HepG2 (cell line): ENCODE measurements around the gene THRAP3. TPM values are rescaled to one million over a fixed set of nuclear protein-coding genes. Genes with fewer than 3 reads are reported as not detected.

Source experiments
- CENPT ChIP-seq: sonication (generic); formaldehyde crosslinking; IDR thresholded peaks from 2 replicates; pipeline ENCODE4 v1.8.0; 2022; ENCODE audit warnings: low read depth, mild to moderate bottlenecking, moderate library complexity, missing genetic modification reagents
- ELF4 ChIP-seq: sonication (generic); formaldehyde crosslinking; IDR thresholded peaks from 2 replicates; pipeline ENCODE4 v1.5.0; 2020; ENCODE audit warnings: missing genetic modification reagents, mild to moderate bottlenecking, moderate library complexity, borderline replicate concordance
- GABPA ChIP-seq, 2 experiments: IDR thresholded peaks; 2 replicates each; pipeline ENCODE4 v1.6.1; 2011 to 2016; ENCODE audit warnings: low read depth in 2 of 2, low read length in 1 of 2, missing biosample characterization in 1 of 2, missing genetic modification characterization in 1 of 2
- GATAD2A ChIP-seq: IDR thresholded peaks from 2 replicates; pipeline ENCODE4 v1.6.1; 2016
- LCORL ChIP-seq, 2 experiments: fragments of 450-650 bp in 1 of 2; sonication (generic) in 1 of 2; formaldehyde crosslinking in 1 of 2; IDR thresholded peaks; 2 replicates each; pipeline versions ENCODE4 v1.5.0 to v1.6.1; 2017 to 2020; ENCODE audit warnings: antibody characterized with exemption in 1 of 2, missing genetic modification reagents in 1 of 2
- SIX1 ChIP-seq: sonication (generic); formaldehyde crosslinking; IDR thresholded peaks from 2 replicates; pipeline ENCODE4 v1.4.0; 2020; ENCODE audit warnings: missing genetic modification reagents, borderline replicate concordance
- SNAPC5 ChIP-seq: sonication (generic); formaldehyde crosslinking; IDR thresholded peaks from 2 replicates; pipeline ENCODE4 v1.8.1; 2023; ENCODE audit warnings: mild to moderate bottlenecking, missing genetic modification reagents, borderline replicate concordance
- TBX3 ChIP-seq: fragments of 450-650 bp; IDR thresholded peaks from 2 replicates; pipeline ENCODE4 v1.6.1; 2017; ENCODE audit warnings: antibody characterized with exemption, mild to moderate bottlenecking, inconsistent platforms, borderline replicate concordance
- TCF7 ChIP-seq: sonication (generic); IDR thresholded peaks from 2 replicates; pipeline ENCODE4 v1.6.1; 2016; ENCODE audit warnings: antibody characterized with exemption, low read depth
- THRA ChIP-seq: sonication (generic); formaldehyde crosslinking; IDR thresholded peaks from 2 replicates; pipeline ENCODE4 v1.4.0; 2020; ENCODE audit warnings: missing genetic modification reagents, borderline replicate concordance
- TSC22D2 ChIP-seq: sonication (generic); formaldehyde crosslinking; IDR thresholded peaks from 2 replicates; pipeline ENCODE4 v1.5.1; 2020; ENCODE audit warnings: missing genetic modification reagents, mild to moderate bottlenecking, borderline replicate concordance
- ZBTB37 ChIP-seq: sonication (generic); formaldehyde crosslinking; IDR thresholded peaks from 2 replicates; pipeline ENCODE4 v1.4.0; 2020; ENCODE audit warnings: mild to moderate bottlenecking, missing genetic modification reagents
- ZNF232 ChIP-seq: sonication (generic); formaldehyde crosslinking; IDR thresholded peaks from 2 replicates; pipeline ENCODE4 v1.4.0; 2020; ENCODE audit warnings: missing genetic modification reagents, borderline replicate concordance
- ZNF281 ChIP-seq: sonication (generic); formaldehyde crosslinking; IDR thresholded peaks from 2 replicates; pipeline ENCODE4 v1.4.0; 2020; ENCODE audit warnings: missing genetic modification reagents, borderline replicate concordance
- ZNF331 ChIP-seq: sonication (generic); formaldehyde crosslinking; IDR thresholded peaks from 2 replicates; pipeline ENCODE4 v1.4.0; 2020; ENCODE audit warnings: missing genetic modification reagents
- ZNF333 ChIP-seq: sonication (generic); formaldehyde crosslinking; IDR thresholded peaks from 2 replicates; pipeline ENCODE4 v1.4.0; 2020; ENCODE audit warnings: mild to moderate bottlenecking, missing genetic modification reagents, borderline replicate concordance
- ZNF597 ChIP-seq: sonication (generic); formaldehyde crosslinking; IDR thresholded peaks from 2 replicates; pipeline ENCODE4 v1.5.0; 2020; ENCODE audit warnings: missing genetic modification reagents
- ZNF670 ChIP-seq: sonication (generic); formaldehyde crosslinking; IDR thresholded peaks from 2 replicates; pipeline ENCODE4 v1.8.0; 2022; ENCODE audit warnings: mild to moderate bottlenecking, missing genetic modification reagents, borderline replicate concordance
- ZSCAN29 ChIP-seq: sonication (generic); formaldehyde crosslinking; conservative IDR thresholded peaks from 2 replicates; pipeline ENCODE4 v1.4.0; 2020; ENCODE audit warnings: mild to moderate bottlenecking, missing genetic modification reagents
- polyA plus RNA-seq, 8 experiments: library from polyadenylated mRNA; depleted of rRNA in 3 of 8; stranded (reverse) in 7 of 8; unstranded in 1 of 8; fragments of >200 nt; fragmentation: Illumina TruSeq in 4 of 8; extraction: Trizol in 4 of 8; gene quantifications; 2 replicates each; pipeline versions ENCODE4 v1.2.1 to v1.2.3, GENCODE V29; 2011 to 2016; ENCODE audit warnings: low read depth in 4 of 8, missing spikeins in 1 of 8, mixed read lengths in 1 of 8; ENCODE audit not compliant: insufficient read depth in 1 of 8
- total RNA-seq, 5 experiments: library from RNA; depleted of rRNA; stranded (reverse); fragments of >200 nt; fragmentation: Illumina TruSeq; extraction: Trizol; gene quantifications; 2 replicates each; pipeline ENCODE4 v1.2.3, GENCODE V29; 2016; ENCODE audit warnings: low read depth in 1 of 5
- TF ChIP-seq, protein P1 (sequence below): IDR thresholded peaks from 2 replicates; pipeline ENCODE4 v1.6.1; 2016; ENCODE audit warnings: missing compliant biosample characterization, missing genetic modification reagents, borderline replicate concordance

THRAP3 gene
- total and polyA plus RNA-seq, 2 of the 13 experiments (the other 11 are each of a cell fraction or from before 2014, with no cell fraction given): 45.0 to 92.6 TPM

DNA sequence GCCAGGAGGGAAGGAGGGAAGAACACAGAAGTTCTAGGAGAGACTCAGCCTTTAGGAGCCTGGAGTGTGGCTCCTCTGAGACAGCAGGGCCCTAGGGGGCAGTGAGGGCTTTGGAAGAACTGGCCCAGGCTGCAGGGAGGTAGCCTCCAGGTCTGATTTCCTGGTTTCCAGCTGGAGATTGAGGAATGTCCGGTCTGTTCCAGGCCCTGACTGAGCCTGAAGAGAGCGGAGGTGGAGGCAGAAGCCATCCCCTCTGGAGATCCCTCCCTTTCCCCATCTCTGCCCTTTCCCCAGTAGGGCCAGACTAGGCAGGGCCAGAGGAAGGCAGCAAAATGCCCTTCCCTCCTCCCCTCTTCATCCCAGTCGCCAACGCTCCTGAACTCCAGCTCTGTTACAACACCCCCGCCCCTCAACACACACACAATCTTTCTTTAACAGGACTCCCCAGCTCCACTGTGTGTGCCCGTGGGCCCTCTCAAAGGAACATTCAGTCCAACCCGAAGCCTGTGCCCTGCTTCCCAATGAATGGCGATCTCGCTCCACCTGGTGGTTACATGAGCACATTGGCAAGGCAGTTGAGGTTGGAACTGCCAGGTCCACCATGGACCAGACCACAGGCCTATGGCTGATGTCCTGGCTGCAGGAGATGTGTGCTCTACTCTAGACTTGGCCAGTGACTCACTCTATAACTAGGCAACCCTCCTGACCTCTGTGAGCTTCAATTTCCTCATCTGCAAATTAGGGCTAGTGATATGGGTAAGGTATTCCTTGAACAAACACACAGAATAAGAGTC, 36.2 kb upstream of the THRAP3 start (continued):
- no peak for TF ChIP-seq TBX3
- no peak for TF ChIP-seq TCF7
- no peak for TF ChIP-seq ZNF670 (CRISPR knock-in tag)
- TF ChIP-seq LCORL (IDR thresholded peaks at IDR 0.05): no peak
- TF ChIP-seq LCORL (CRISPR knock-in tag; IDR thresholded peaks at IDR 0.05): peak; percentile 55
- TF ChIP-seq SIX1: no peak
- TF ChIP-seq, protein P1, sequence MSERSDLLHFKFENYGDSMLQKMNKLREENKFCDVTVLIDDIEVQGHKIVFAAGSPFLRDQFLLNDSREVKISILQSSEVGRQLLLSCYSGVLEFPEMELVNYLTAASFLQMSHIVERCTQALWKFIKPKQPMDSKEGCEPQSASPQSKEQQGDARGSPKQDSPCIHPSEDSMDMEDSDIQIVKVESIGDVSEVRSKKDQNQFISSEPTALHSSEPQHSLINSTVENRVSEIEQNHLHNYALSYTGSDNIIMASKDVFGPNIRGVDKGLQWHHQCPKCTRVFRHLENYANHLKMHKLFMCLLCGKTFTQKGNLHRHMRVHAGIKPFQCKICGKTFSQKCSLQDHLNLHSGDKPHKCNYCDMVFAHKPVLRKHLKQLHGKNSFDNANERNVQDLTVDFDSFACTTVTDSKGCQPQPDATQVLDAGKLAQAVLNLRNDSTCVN: 0 out of 2 replicates have a peak, but pooled peaks have one; percentile 47
- TF ChIP-seq ZNF331 (CRISPR knock-in tag): peak; percentile 81
- TF ChIP-seq ELF4 (CRISPR knock-in tag): no peak
- no peak for TF ChIP-seq CENPT (CRISPR knock-in tag)
- TF ChIP-seq TSC22D2: no peak
- peak; percentile 49; the same call in 1 of the 2 replicates for TF ChIP-seq ZNF281 (CRISPR knock-in tag)
- no peak for TF ChIP-seq SNAPC5 (CRISPR knock-in tag)
- TF ChIP-seq ZBTB37 (CRISPR knock-in tag): no peak
- TF ChIP-seq ZNF333: no peak
- TF ChIP-seq GABPA (IDR thresholded peaks at IDR 0.05; ENCODE audit: low read depth, low read length): no peak
- TF ChIP-seq GABPA (CRISPR knock-in tag; IDR thresholded peaks at IDR 0.05; ENCODE audit: low read depth): no peak
- peak; percentile 64; the same call in 1 of the 2 replicates for TF ChIP-seq THRA
- no peak for TF ChIP-seq ZNF597 (CRISPR knock-in tag)
- no peak for TF ChIP-seq ZNF232 (CRISPR knock-in tag)
- TF ChIP-seq GATAD2A (CRISPR knock-in tag): peak; percentile 65
- 0 out of 2 replicates have a peak, but pooled peaks have one; percentile 55 for TF ChIP-seq ZSCAN29 (CRISPR knock-in tag)
